ENCODE data around the gene ZRANB1.

ZRANB1 gene

DNA sequence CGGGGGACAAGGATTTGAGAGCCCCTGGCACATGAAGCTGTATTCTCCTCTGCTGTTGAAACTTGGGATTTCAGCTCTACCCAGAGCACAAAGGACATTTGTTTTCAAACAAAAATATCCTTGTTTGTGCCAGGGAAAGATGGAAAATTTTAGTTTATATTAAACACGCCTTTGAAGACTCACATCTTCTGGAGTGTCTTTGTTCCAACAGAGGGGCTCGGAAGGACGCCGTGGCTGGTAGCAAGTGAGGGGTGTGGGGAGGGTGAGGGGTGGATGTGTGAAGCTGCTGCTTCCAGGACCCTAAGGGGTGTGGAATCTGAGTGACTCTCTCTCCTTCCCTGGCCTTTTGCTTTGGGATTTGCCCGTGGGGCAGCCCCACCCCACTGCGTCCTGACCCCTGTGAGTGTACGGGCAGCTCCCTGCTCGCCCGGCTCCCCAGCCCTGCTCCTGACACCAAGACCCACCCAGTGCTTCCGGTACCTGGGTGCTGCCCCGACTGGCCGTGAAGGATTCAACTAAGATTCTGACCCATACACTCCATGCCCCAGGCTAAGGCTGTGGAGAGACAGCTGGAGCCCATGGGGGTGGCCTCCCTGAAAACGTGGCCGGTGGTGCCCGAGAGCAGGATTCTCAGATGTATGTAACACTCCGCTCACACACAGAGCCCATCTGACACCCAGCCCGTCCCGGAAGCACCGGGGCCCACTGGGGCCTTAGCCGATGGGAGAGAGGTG is 59.6 kb downstream of the ZRANB1 start:
- H3K4me3 ChIP-seq (ENCODE audit: low read length): no peak overlapping the region
- no peak for DNase-seq (ENCODE audit: low read depth)
- TF ChIP-seq, protein P1, sequence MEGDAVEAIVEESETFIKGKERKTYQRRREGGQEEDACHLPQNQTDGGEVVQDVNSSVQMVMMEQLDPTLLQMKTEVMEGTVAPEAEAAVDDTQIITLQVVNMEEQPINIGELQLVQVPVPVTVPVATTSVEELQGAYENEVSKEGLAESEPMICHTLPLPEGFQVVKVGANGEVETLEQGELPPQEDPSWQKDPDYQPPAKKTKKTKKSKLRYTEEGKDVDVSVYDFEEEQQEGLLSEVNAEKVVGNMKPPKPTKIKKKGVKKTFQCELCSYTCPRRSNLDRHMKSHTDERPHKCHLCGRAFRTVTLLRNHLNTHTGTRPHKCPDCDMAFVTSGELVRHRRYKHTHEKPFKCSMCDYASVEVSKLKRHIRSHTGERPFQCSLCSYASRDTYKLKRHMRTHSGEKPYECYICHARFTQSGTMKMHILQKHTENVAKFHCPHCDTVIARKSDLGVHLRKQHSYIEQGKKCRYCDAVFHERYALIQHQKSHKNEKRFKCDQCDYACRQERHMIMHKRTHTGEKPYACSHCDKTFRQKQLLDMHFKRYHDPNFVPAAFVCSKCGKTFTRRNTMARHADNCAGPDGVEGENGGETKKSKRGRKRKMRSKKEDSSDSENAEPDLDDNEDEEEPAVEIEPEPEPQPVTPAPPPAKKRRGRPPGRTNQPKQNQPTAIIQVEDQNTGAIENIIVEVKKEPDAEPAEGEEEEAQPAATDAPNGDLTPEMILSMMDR (conservative IDR thresholded peaks at IDR 0.05; ENCODE audit: low read depth, low read length): peak; percentile 0

DNA sequence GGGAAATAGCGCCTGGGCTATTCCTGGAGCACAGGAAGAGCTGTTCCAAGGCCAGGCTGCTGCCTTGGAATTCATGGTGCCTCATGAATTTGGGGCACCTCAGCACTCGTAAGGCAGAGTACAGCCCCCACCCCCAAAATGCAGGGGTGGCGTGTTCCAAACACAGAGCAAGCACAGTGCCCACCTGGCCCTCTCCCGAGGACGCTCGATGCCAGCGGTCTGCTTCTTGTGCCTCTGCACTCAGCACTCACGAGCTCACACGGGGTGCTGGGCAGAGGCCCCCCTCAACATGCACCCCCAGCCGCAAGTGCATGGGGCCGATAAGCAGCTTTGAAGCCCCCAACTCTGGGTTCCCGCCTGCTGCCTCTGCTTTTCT is 60.1 kb downstream of the ZRANB1 start:
- no peak overlapping the region for H3K4me3 ChIP-seq (ENCODE audit: low read length)
- no peak for DNase-seq (ENCODE audit: low read depth)
- TF ChIP-seq, protein P1 (conservative IDR thresholded peaks at IDR 0.05; ENCODE audit: low read depth, low read length): no peak

DNA sequence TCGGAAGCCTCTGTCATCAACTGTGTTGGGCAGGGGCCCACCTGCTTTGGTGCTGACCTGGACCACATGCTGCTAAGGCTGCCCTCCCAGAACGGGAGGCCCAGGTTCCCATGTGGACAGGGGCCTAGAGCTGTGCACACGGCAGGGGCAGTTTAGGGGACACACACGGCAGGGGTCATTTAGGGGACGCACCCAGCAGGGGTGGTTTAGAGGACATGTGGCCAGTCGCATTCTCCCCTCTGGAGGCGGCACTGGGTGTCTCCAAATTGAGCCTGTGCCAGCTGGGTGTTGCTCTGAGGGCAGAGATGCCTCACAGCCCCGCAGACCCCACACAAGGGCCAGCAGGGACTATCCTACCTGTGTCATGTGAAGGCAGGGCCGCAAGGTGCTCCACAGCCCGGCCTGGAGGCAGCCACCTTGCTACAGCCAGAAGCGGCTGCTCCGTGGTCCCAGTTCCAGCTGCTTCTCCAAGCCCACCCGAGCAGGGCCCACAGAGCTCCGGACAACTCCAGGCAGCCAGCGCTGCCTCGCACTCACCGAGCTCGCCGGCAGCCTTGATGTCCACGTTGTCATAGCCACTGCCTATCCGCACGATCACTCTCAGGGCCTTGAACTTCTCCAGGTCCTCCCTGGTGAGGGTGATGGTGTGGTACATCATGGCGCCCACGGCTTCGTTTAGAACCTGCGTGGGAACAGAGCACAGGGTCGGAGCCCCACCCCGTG is 60.7 kb downstream of the ZRANB1 start:
- TF ChIP-seq, protein P1 (conservative IDR thresholded peaks at IDR 0.05; ENCODE audit: low read depth, low read length): no peak
- DNase-seq (ENCODE audit: low read depth): no peak
- no peak overlapping the region for H3K4me3 ChIP-seq (ENCODE audit: low read length)

DNA sequence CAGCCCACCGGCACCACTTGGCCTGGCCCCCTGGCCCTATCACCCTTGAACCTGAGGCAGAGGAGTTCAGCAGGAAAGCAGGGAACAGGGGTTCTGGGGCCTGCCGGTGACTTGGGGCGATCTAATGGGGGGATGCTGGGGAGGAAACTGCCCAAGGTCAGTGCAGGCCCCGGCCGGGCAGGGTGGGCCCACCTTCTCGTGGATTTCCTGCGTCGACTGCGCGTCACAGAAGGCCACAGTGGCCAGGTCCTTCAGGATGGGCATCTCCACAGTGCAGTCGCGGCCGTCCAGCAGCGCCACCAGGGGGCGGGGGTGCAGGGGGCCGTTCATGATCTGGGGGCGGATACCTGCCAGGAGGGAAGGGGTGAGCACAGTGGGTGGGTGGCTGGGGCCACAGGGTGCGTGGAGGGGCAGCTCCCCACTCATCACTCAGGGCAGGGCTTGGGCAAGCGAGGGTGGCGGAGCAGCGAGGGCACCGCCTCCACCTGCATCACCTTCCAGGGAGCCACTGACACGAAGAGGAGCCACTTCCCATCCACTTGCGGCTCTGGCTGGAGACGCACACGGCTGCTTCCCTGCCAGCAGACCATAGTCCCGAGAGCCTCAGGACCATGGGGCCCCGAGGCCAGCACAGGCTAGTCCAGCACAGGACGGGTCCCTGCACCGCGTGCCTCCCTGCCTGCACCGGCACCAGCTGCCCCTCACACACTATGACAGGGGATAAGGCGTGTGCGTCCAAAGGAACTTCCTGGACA is 61.4 kb downstream of the ZRANB1 start:
- H3K4me3 ChIP-seq (ENCODE audit: low read length): no peak overlapping the region
- DNase-seq (ENCODE audit: low read depth): no peak
- TF ChIP-seq, protein P1 (conservative IDR thresholded peaks at IDR 0.05; ENCODE audit: low read depth, low read length): no peak

DNA sequence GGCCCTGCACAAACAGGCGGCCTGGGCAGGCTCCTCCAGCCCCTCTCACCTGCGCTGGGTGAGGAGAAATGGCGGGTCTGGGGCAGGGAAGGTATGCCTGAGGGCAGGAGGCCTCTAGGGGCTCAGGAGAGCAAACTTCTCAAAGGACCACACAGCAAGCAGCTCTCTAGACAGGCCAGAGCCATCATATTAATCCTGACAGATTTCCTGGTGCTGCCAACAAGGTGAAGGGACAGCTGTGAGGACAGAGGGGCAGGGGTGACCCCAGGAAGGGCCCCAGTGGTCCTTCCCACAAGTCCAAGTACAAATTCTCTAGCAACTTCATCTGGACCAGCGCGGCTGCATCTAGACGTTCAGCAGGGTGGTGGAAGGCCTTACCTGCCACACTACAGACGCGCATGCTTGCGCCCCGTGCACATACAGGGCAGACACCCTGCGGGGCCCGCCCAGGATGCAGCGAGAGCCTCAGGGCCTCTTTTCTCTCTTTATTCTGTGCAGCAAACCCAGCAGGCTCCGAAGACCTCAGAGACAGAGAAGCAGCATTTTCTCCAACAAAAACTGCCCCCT is 62.1 kb downstream of the ZRANB1 start:
- H3K4me3 ChIP-seq (ENCODE audit: low read length): no peak overlapping the region
- no peak for DNase-seq (ENCODE audit: low read depth)
- TF ChIP-seq, protein P1 (conservative IDR thresholded peaks at IDR 0.05; ENCODE audit: low read depth, low read length): no peak

DNA sequence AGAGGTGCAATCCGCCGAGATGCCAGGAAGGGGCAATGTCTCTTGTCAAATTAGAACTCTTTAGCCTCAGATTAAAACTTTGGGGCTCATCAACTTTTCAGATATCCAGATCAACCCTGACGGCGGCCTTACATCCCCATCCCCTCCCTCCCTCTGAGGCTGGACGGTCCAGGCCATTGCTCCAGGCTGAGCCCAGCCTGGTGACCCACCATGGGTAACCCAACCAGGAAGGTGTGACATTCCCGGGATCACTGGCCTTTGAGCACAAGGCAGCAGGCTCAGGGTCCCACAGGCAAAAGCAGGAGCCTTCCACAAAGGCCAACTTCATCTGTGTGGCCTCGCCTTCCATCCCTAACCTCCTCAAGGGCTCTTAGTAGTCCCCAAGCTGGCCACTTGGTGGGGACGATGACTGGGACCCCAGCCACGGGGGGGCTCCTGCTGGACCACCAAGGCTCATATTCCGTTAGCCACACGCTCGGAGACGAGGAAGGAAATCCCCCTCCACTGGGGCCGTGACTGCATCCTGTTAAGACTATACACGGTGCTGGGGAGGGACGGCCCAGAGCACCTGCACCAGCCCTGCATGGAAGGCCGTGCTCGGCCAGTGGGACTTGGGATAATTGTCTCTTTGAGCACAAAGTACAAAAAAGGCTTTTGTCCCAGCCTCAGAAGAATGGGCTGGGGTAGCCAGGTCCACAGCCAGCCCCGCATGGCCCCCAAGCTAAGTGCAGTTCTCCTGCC is 62.8 kb downstream of the ZRANB1 start:
- no peak overlapping the region for H3K4me3 ChIP-seq (ENCODE audit: low read length)
- no peak for DNase-seq (ENCODE audit: low read depth)
- TF ChIP-seq, protein P1 (conservative IDR thresholded peaks at IDR 0.05; ENCODE audit: low read depth, low read length): no peak
